GM23338 (cell line): Measurements from ENCODE around the gene GNLY. TPM values are rescaled to one million over a fixed set of nuclear protein-coding genes. Genes with fewer than 3 reads are reported as not detected.
A peak's percentile ranks its signal among the peaks of the same experiment; 100 is the strongest.

Experiments
- ATAC-seq: fragments of 200-7000 bp; cut with Tn5 transposase; 3 replicates; pipeline ENCODE4 v1.9.1; 2020
- DNase-seq: peaks from one replicate; pipeline ENCODE4 v3.0.0-alpha.2; 2015; ENCODE audit warnings: low spot score
- H2AFZ ChIP-seq: fragments of 200-600 bp; sonication (generic); 2 replicates; pipeline ENCODE4 v1.8.0; 2016; ENCODE audit warnings: antibody characterized with exemption, mild to moderate bottlenecking, moderate library complexity
- H3F3A ChIP-seq: fragments of 200-600 bp; sonication (generic); replicated peaks from 2 replicates; pipeline ENCODE4 v1.8.0; 2017; ENCODE audit warnings: antibody characterized with exemption, mixed run types, low read depth
- H3K27ac ChIP-seq: fragments of 200-600 bp; sonication (generic); 2 replicates; pipeline ENCODE4 v1.6.1; 2016; ENCODE audit warnings: low read depth
- H3K27me3 ChIP-seq: fragments of 200-600 bp; sonication (generic); 2 replicates; pipeline ENCODE4 v1.8.0; 2016; ENCODE audit warnings: mild to moderate bottlenecking, mixed run types, moderate library complexity; ENCODE audit not compliant: insufficient read depth
- H3K36me3 ChIP-seq: fragments of 200-600 bp; sonication (generic); 2 replicates; pipeline ENCODE4 v1.8.0; 2016; ENCODE audit warnings: mild to moderate bottlenecking; ENCODE audit not compliant: insufficient read depth
- H3K4me1 ChIP-seq: fragments of 200-600 bp; sonication (generic); 2 replicates; pipeline ENCODE4 v1.8.0; 2016; ENCODE audit warnings: mild to moderate bottlenecking, moderate library complexity; ENCODE audit not compliant: insufficient read depth
- H3K4me2 ChIP-seq: fragments of 200-600 bp; sonication (generic); 2 replicates; pipeline ENCODE4 v1.7.1; 2017; ENCODE audit warnings: mixed run types
- H3K4me3 ChIP-seq: fragments of 200-600 bp; sonication (generic); 2 replicates; pipeline ENCODE4 v1.6.1; 2016; ENCODE audit warnings: mixed run types
- H3K79me2 ChIP-seq: fragments of 200-600 bp; sonication (generic); replicated peaks from 2 replicates; pipeline ENCODE4 v1.8.0; 2017; ENCODE audit warnings: mild to moderate bottlenecking; ENCODE audit not compliant: insufficient read depth
- H3K9me2 ChIP-seq: fragments of 200-600 bp; sonication (generic); 2 replicates; pipeline ENCODE4 v1.8.0; 2017; ENCODE audit not compliant: insufficient read depth
- H4K20me1 ChIP-seq: fragments of 200-600 bp; sonication (generic); replicated peaks from 2 replicates; pipeline ENCODE4 v1.8.0; 2017; ENCODE audit warnings: mild to moderate bottlenecking; ENCODE audit not compliant: insufficient read depth
- H3K27ac Mint-ChIP-seq: 2 replicates; pipeline ENCODE4 v1.8.0; 2020; ENCODE audit warnings: inconsistent platforms, mild to moderate bottlenecking, moderate library complexity, mixed read lengths
- H3K27me3 Mint-ChIP-seq: 3 replicates; pipeline ENCODE4 v1.8.0; 2022; ENCODE audit warnings: low read depth, mild to moderate bottlenecking, moderate library complexity, mixed read lengths, inconsistent platforms; ENCODE audit not compliant: insufficient read depth, poor library complexity
- H3K36me3 Mint-ChIP-seq: 3 replicates; pipeline ENCODE4 v1.8.0; 2021; ENCODE audit warnings: low read depth, mild to moderate bottlenecking, inconsistent platforms, moderate library complexity, mixed read lengths
- H3K4me1 Mint-ChIP-seq: 3 replicates; pipeline ENCODE4 v1.8.0; 2020; ENCODE audit warnings: mild to moderate bottlenecking, inconsistent platforms, mixed read lengths
- H3K4me3 Mint-ChIP-seq: 3 replicates; pipeline ENCODE4 v1.8.0; 2021; ENCODE audit warnings: moderate library complexity, mild to moderate bottlenecking, inconsistent platforms, mixed read lengths
- H3K9me3 Mint-ChIP-seq: 3 replicates; pipeline ENCODE4 v1.8.0; 2020; ENCODE audit warnings: moderate library complexity, mild to moderate bottlenecking, inconsistent platforms, mixed read lengths
- CREB1 ChIP-seq: fragments of 250-450 bp; sonication (Bioruptor Pico); IDR thresholded peaks from 2 replicates; pipeline ENCODE4 v1.5.0; 2020; ENCODE audit warnings: low read depth, mild to moderate bottlenecking, moderate library complexity
- CTCF ChIP-seq, 2 experiments: fragments of 200-600 bp in 1 of 2; sonication (generic) in 1 of 2; conservative IDR thresholded peaks; 2 replicates each; pipeline versions ENCODE4 v1.5.1 to v1.6.1; 2016 to 2017; ENCODE audit warnings: antibody characterized with exemption in 2 of 2, low read depth in 2 of 2, mild to moderate bottlenecking in 2 of 2, moderate library complexity in 1 of 2
- ETS1 ChIP-seq: IDR thresholded peaks from 2 replicates; pipeline ENCODE4 v1.6.1; 2016; ENCODE audit warnings: antibody characterized with exemption
- EZH2 ChIP-seq: fragments of 200-600 bp; sonication (generic); IDR thresholded peaks from one replicate; pipeline ENCODE4 v1.8.0; 2017; ENCODE audit warnings: antibody characterized with exemption, mild to moderate bottlenecking, low read depth; ENCODE audit not compliant: unreplicated experiment
- EZH2phosphoT487 ChIP-seq: fragments of 200-600 bp; sonication (generic); IDR thresholded peaks from one replicate; pipeline ENCODE4 v1.8.1; 2018; ENCODE audit warnings: antibody characterized with exemption; ENCODE audit not compliant: unreplicated experiment
- JUNB ChIP-seq: IDR thresholded peaks from one replicate; pipeline ENCODE4 v1.6.1; 2016; ENCODE audit warnings: antibody characterized with exemption; ENCODE audit not compliant: unreplicated experiment
- NANOG ChIP-seq: IDR thresholded peaks from 2 replicates; pipeline ENCODE4 v1.6.1; 2016; ENCODE audit warnings: antibody characterized with exemption, borderline replicate concordance
- POLR2AphosphoS5 ChIP-seq: IDR thresholded peaks from 2 replicates; pipeline ENCODE4 v1.6.1; 2016; ENCODE audit warnings: antibody characterized with exemption, low read depth
- REST ChIP-seq: IDR thresholded peaks from one replicate; pipeline ENCODE4 v1.6.1; 2018; ENCODE audit warnings: antibody characterized with exemption; ENCODE audit not compliant: unreplicated experiment
- STAT1 ChIP-seq: IDR thresholded peaks from one replicate; pipeline ENCODE4 v1.6.1; 2016; ENCODE audit warnings: antibody characterized with exemption; ENCODE audit not compliant: unreplicated experiment
- ZNF114 ChIP-seq: fragments of 250-450 bp; sonication (Bioruptor Pico); IDR thresholded peaks from 2 replicates; pipeline ENCODE4 v1.5.0; 2020; ENCODE audit warnings: mild to moderate bottlenecking, moderate library complexity
- ZNF331 ChIP-seq: fragments of 250-450 bp; sonication (Bioruptor Pico); IDR thresholded peaks from 2 replicates; pipeline ENCODE4 v1.5.0; 2020; ENCODE audit warnings: low read depth, mild to moderate bottlenecking, moderate library complexity
- ZNF462 ChIP-seq: fragments of 250-450 bp; sonication (Bioruptor Pico); IDR thresholded peaks from 2 replicates; pipeline ENCODE4 v1.5.0; 2020; ENCODE audit warnings: mild to moderate bottlenecking, moderate library complexity
- polyA plus RNA-seq: library from polyadenylated mRNA; unstranded; fragments of >200 nt; fragmentation: Nextera tagmentation; extraction: Ambion mirVana; gene quantifications from 2 replicates; pipeline ENCODE4 v1.2.1, GENCODE V29; 2016
- total RNA-seq: library from RNA; depleted of rRNA; stranded (reverse); fragments of >200 nt; shearing (Covaris generic); gene quantifications from 2 replicates; pipeline ENCODE4 v1.2.3, GENCODE V29; 2014

GNLY gene
- total and polyA plus RNA-seq, 2 experiments from 2014 or later = not detected

- Histone ChIP-seq H3K36me3 (no peaks in the 10 kb centered on the region), H3K79me2 (no peaks in the 10 kb centered on the region), H3K4me3 (no peak overlapping the region), H3K9me2 (no peaks in the 10 kb centered on the region), H3K4me2 (no peak overlapping the region), H3K27me3 (peaks cover 6% of the 10 kb centered on the region; the same call in 1 of the 2 replicates), H2AFZ (peak overlapping the region; percentile 47; the same call in 1 of the 2 replicates), H4K20me1 (no peaks in the 10 kb centered on the region), H3K27ac (no peak overlapping the region), H3F3A (no peaks in the 10 kb centered on the region), H3K4me1 (no peaks in the 10 kb centered on the region)
- no peaks in the 10 kb centered on the region for H3K9me3 Mint-ChIP-seq
- H3K27ac Mint-ChIP-seq = no peak overlapping the region
- H3K4me1 Mint-ChIP-seq = 0 out of 3 replicates have a peak, but pooled peaks cover 5% of the 10 kb centered on the region
- DNase-seq (no peak), ATAC-seq (no peak)
- peaks cover 12% of the 10 kb centered on the region for H3K27me3 Mint-ChIP-seq
- no peak for TF ChIP-seq ZNF114
- no peak for TF ChIP-seq NANOG
- no peak for TF ChIP-seq CTCF (conservative IDR thresholded peaks at IDR 0.05; ENCODE audit: low read depth in 2 of 2)
- TF ChIP-seq STAT1 = no peak
- TF ChIP-seq CREB1 = no peak
- TF ChIP-seq EZH2phosphoT487 = no peak
- no peak for TF ChIP-seq REST
- TF ChIP-seq ZNF462 (CRISPR knock-in tag) = no peak
- no peak for TF ChIP-seq POLR2AphosphoS5
- no peak for TF ChIP-seq ETS1
- no peak for TF ChIP-seq EZH2
- TF ChIP-seq JUNB = no peak
- no peak for TF ChIP-seq ZNF331 (CRISPR knock-in tag)
- H3K36me3 Mint-ChIP-seq = no peaks in the 10 kb centered on the region
- no peak overlapping the region for H3K4me3 Mint-ChIP-seq
Observed at GRCh38 chr2:85710687-85711577, 16.8 kb downstream of the GNLY start.
